ENCODE data around the gene OSBPL2.
A peak's percentile ranks its signal among the peaks of the same experiment; 100 is the strongest.

Gene OSBPL2

DNA sequence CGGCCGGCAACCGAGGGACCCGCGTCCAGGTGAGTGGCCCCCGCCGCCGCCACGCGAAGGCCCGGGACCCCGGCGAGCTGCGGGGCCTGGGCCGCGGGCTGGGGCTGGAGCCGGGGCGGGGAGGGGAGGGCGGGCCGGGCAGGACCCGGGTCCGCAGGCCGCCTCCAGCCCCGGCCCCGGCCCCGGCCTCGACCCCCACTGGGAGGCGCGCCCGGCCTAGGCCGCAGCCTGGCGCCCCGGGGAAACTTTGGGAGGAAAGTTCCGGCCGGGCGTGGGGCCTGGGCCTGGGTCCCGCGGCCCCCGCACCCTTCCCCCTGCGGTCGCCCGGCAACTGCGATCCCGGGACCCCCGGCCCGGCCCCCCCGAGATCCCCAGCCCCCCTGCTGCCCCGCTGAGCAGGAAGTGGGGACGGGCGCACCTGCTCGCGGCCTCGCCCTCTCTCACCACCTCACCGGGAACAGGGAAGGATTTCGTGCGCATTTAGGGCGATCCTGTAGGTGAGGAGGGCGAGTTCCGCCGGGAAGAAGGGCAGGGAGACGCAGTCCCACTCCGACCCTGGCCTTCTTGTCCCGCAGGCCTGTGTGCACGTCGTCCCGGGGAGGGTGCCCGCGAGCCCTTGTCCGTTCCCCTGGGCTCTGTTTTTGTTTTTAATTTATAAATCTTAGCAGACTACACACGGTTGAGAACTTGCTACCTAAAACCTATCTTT is 402 bp downstream of the OSBPL2 start:
- H3K36me3 Mint-ChIP-seq (ENCODE audit: low read depth): no peaks in the 10 kb centered on the region
- H3K27ac Mint-ChIP-seq: peak overlapping the region; percentile 51 to 87 (median 71)
- H3K9me3 Mint-ChIP-seq: no peaks in the 10 kb centered on the region
- H3K4me1 Mint-ChIP-seq: peaks cover 12% of the 10 kb centered on the region
- H3K4me3 Mint-ChIP-seq: peak overlapping the region; percentile 86 to 96 (median 94)
- peaks cover 10% of the 10 kb centered on the region for H3K27me3 Mint-ChIP-seq (ENCODE audit: low read depth)
- no peak for TF ChIP-seq CTCF (IDR thresholded peaks at IDR 0.05; ENCODE audit: unreplicated experiment in 3 of 3)

- H3K36me3 Mint-ChIP-seq (ENCODE audit: low read depth): no peaks in the 10 kb centered on the region
- H3K27ac Mint-ChIP-seq: peak overlapping the region; percentile 51 to 87 (median 71)
- H3K9me3 Mint-ChIP-seq: no peaks in the 10 kb centered on the region
- peak overlapping the region; percentile 86 to 96 (median 94) for H3K4me3 Mint-ChIP-seq
- peaks cover 8% of the 10 kb centered on the region for H3K27me3 Mint-ChIP-seq (ENCODE audit: low read depth)
- TF ChIP-seq CTCF (IDR thresholded peaks at IDR 0.05; ENCODE audit: unreplicated experiment in 3 of 3): no peak
- peaks cover 12% of the 10 kb centered on the region for H3K4me1 Mint-ChIP-seq
Measured at GRCh38 chr20:62239278-62239879, 1.1 kb downstream of the OSBPL2 start.

GRCh38 chr20:62240020-62240685 is 1.8 kb downstream of the OSBPL2 start:
- TF ChIP-seq CTCF (IDR thresholded peaks at IDR 0.05; ENCODE audit: unreplicated experiment in 3 of 3): no peak
- peaks cover 6% of the 10 kb centered on the region for H3K4me1 Mint-ChIP-seq
- H3K27ac Mint-ChIP-seq: no peak overlapping the region
- no peaks in the 10 kb centered on the region for H3K9me3 Mint-ChIP-seq
- H3K36me3 Mint-ChIP-seq (ENCODE audit: low read depth): no peaks in the 10 kb centered on the region
- peak overlapping the region; percentile 86 to 96 (median 94) for H3K4me3 Mint-ChIP-seq
- H3K27me3 Mint-ChIP-seq (ENCODE audit: low read depth): peaks cover under 1% of the 10 kb centered on the region

- Mint-ChIP-seq H3K4me3 (peak overlapping the region; percentile 63 to 96 (median 74)), H3K4me1 (peaks cover 6% of the 10 kb centered on the region), H3K9me3 (no peaks in the 10 kb centered on the region), H3K36me3 (ENCODE audit: low read depth) (no peaks in the 10 kb centered on the region), H3K27me3 (ENCODE audit: low read depth) (no peaks in the 10 kb centered on the region), H3K27ac (no peak overlapping the region)
- TF ChIP-seq CTCF (IDR thresholded peaks at IDR 0.05; ENCODE audit: unreplicated experiment in 3 of 3): no peak
Measured at GRCh38 chr20:62241506-62241905, 3.2 kb downstream of the OSBPL2 start.

DNA sequence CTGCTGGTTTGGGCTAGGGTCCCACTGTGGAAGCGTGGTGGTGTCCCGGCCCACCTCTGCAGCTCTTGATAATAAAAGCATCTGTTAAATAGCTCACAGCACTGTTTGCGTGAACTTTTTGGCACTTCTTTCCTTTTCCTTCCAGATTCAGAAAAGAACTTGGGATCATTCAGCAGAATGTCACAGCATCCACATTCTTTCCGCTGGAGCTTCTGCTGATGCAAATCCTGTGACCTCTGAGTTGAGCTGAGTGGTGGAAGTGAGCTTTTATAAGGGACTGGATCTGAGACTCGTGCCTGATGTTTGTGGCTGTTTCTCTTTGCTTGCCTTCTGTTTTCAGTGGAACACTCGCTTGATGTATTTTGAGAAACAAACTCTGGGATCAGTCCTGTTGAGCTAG is 3.9 kb downstream of the OSBPL2 start:
- no peak for TF ChIP-seq CTCF (IDR thresholded peaks at IDR 0.05; ENCODE audit: unreplicated experiment in 3 of 3)
- Mint-ChIP-seq H3K36me3 (ENCODE audit: low read depth) (no peaks in the 10 kb centered on the region), H3K4me1 (peaks cover 6% of the 10 kb centered on the region), H3K27ac (no peak overlapping the region), H3K9me3 (no peaks in the 10 kb centered on the region), H3K4me3 (peak overlapping the region; percentile 43 to 96 (median 74)), H3K27me3 (ENCODE audit: low read depth) (no peaks in the 10 kb centered on the region)

Data from nephron (organoid).